ENCODE measurements around the gene BLOC1S4.

Gene BLOC1S4

GRCh38 chr4:6692379-6692778 is 23.6 kb upstream of the BLOC1S4 start:
- no peak for DNase-seq (ENCODE audit: low spot score)

- DNase-seq (ENCODE audit: low spot score), result peak; percentile 32
Measured at GRCh38 chr4:6692806-6693205, 23.2 kb upstream of the BLOC1S4 start.

- DNase-seq (ENCODE audit: low spot score), result peak; percentile 18
Measured at GRCh38 chr4:6693231-6694176, 22.5 kb upstream of the BLOC1S4 start, which contains the start of gene S100P. TSS of gene S100P (plus strand) at chr4:6693878. CDS start at chr4:6693933, 55 bp downstream.

- DNase-seq (ENCODE audit: low spot score), result no peak
Measured at GRCh38 chr4:6694177-6694901, 21.6 kb upstream of the BLOC1S4 start.

GRCh38 chr4:6695660-6696610 is 20.0 kb upstream of the BLOC1S4 start:
- DNase-seq (ENCODE audit: low spot score), result no peak

GRCh38 chr4:6696611-6697010 is 19.4 kb upstream of the BLOC1S4 start:
- DNase-seq (ENCODE audit: low spot score), result no peak

GRCh38 chr4:6697131-6697530 is 18.8 kb upstream of the BLOC1S4 start:
- no peak for DNase-seq (ENCODE audit: low spot score)

GRCh38 chr4:6699388-6699787 is 16.6 kb upstream of the BLOC1S4 start:
- DNase-seq (ENCODE audit: low spot score), result no peak

GRCh38 chr4:6699903-6700302 is 16.1 kb upstream of the BLOC1S4 start:
- DNase-seq (ENCODE audit: low spot score), result no peak

GRCh38 chr4:6701371-6701770 is 14.6 kb upstream of the BLOC1S4 start:
- DNase-seq (ENCODE audit: low spot score), result no peak

- DNase-seq (ENCODE audit: low spot score), result no peak
Measured at GRCh38 chr4:6702761-6703160, 13.2 kb upstream of the BLOC1S4 start.

GRCh38 chr4:6703786-6704185 is 12.2 kb upstream of the BLOC1S4 start:
- no peak for DNase-seq (ENCODE audit: low spot score)

- DNase-seq (ENCODE audit: low spot score), result no peak
Measured at GRCh38 chr4:6705646-6706045, 10.3 kb upstream of the BLOC1S4 start.

- no peak for DNase-seq (ENCODE audit: low spot score)
Measured at GRCh38 chr4:6706173-6706572, 9.8 kb upstream of the BLOC1S4 start.

- peak; percentile 97 for DNase-seq (ENCODE audit: low spot score)
Measured at GRCh38 chr4:6709230-6710114, 6.5 kb upstream of the BLOC1S4 start, which contains the start of gene MRFAP1L1. TSS of gene MRFAP1L1 (minus strand) at chr4:6709865. CDS start at chr4:6709629, 236 bp downstream.

- DNase-seq (ENCODE audit: low spot score), result no peak
Measured at GRCh38 chr4:6710282-6710681, 5.7 kb upstream of the BLOC1S4 start.

- no peak for DNase-seq (ENCODE audit: low spot score)
Measured at GRCh38 chr4:6710996-6711395, 5.0 kb upstream of the BLOC1S4 start.

- DNase-seq (ENCODE audit: low spot score), result no peak
Measured at GRCh38 chr4:6714954-6715353, 1.0 kb upstream of the BLOC1S4 start.

GRCh38 chr4:6715704-6716017 is 313 bp upstream of the BLOC1S4 start:
- DNase-seq (ENCODE audit: low spot score), result no peak

GRCh38 chr4:6716958-6717655 is 1.1 kb downstream of the BLOC1S4 start:
- no peak for DNase-seq (ENCODE audit: low spot score)
